Measurements from ENCODE around the gene PLXDC1.

Gene PLXDC1

DNA sequence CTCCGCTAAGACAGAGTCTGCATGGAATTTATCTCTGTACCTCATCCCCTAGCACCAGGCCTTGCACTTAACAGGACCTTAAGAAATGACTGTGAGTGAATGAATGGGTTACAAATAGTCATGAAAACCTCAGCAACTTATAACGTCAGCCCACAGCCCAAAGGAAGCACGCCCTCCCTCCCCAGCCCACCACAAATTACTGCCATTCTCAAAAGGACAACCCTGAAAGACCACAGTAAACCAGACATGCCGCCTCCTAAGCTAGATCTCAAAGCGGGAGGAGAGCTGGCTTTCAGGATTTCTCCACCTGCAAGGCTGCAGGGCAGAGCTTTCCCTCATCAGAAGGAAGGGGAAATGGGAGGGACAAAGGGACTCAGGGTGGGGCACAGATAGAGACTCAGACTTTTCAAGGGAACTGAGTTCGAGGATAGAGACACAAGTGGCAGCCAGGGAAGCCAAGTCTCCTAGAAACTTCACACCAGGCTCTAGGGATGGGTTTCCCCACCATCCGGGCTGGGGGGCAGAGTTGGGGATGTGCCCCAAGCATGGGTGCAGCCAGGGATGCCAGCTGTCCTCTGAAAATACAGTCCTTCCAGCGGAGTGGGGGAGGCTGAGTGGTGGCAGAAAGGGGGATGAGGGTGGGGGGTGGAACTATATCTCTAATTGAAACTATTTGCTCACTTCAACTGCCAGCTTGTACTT lies 56.7 kb downstream of the PLXDC1 start (continued):
- TF ChIP-seq, protein P1, sequence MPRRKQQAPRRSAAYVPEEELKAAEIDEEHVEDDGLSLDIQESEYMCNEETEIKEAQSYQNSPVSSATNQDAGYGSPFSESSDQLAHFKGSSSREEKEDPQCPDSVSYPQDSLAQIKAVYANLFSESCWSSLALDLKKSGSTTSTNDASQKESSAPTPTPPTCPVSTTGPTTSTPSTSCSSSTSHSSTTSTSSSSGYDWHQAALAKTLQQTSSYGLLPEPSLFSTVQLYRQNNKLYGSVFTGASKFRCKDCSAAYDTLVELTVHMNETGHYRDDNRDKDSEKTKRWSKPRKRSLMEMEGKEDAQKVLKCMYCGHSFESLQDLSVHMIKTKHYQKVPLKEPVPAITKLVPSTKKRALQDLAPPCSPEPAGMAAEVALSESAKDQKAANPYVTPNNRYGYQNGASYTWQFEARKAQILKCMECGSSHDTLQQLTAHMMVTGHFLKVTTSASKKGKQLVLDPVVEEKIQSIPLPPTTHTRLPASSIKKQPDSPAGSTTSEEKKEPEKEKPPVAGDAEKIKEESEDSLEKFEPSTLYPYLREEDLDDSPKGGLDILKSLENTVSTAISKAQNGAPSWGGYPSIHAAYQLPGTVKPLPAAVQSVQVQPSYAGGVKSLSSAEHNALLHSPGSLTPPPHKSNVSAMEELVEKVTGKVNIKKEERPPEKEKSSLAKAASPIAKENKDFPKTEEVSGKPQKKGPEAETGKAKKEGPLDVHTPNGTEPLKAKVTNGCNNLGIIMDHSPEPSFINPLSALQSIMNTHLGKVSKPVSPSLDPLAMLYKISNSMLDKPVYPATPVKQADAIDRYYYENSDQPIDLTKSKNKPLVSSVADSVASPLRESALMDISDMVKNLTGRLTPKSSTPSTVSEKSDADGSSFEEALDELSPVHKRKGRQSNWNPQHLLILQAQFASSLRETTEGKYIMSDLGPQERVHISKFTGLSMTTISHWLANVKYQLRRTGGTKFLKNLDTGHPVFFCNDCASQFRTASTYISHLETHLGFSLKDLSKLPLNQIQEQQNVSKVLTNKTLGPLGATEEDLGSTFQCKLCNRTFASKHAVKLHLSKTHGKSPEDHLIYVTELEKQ (tag by site-specific recombination; IDR thresholded peaks at IDR 0.05; ENCODE audit: borderline replicate concordance) = no peak
- TF ChIP-seq ZNF391 (tag by site-specific recombination; IDR thresholded peaks at IDR 0.05; ENCODE audit: borderline replicate concordance, low read depth) (no peak), ZNF19 (tag by site-specific recombination; IDR thresholded peaks at IDR 0.05; ENCODE audit: low read depth) (no peak), ZNF624 (tag by site-specific recombination; IDR thresholded peaks at IDR 0.05) (no peak), ZNF239 (tag by site-specific recombination; IDR thresholded peaks at IDR 0.05) (no peak), PRDM2 (tag by site-specific recombination; IDR thresholded peaks at IDR 0.05; ENCODE audit: borderline replicate concordance) (no peak), ZNF549 (tag by site-specific recombination; IDR thresholded peaks at IDR 0.05) (no peak), KLF7 (tag by site-specific recombination; IDR thresholded peaks at IDR 0.05; ENCODE audit: borderline replicate concordance) (no peak)

- H3K36me3 ChIP-seq (ENCODE audit: control insufficient read depth in 2 of 2, insufficient read depth in 1 of 2, low read length in 2 of 2) = no peaks in the 10 kb centered on the region
- H3K9me3 ChIP-seq (ENCODE audit: control insufficient read depth, insufficient read depth, low read depth, low read length) = no peaks in the 10 kb centered on the region
- no peaks in the 10 kb centered on the region for H3K4me1 ChIP-seq (ENCODE audit: control insufficient read depth, insufficient read depth, low read length)
- no peak overlapping the region for H3K4me3 ChIP-seq (ENCODE audit: low read depth, low read length)
- H3K27ac ChIP-seq (ENCODE audit: extremely low read depth, low read depth, low read length) = no peak overlapping the region
- ChIA-PET CTCF (interaction anchor here (1.2 kb wide), 1 partner anchor 61 kb away, joined by 4 read pairs; no protein-coding TSS in a partner anchor), POLR2A (no interaction called here)
- TF ChIP-seq ZNF112 (tag by site-specific recombination; IDR thresholded peaks at IDR 0.05) (peak; percentile 89), EGR2 (tag by site-specific recombination; IDR thresholded peaks at IDR 0.05; ENCODE audit: low read depth) (0 out of 2 replicates have a peak, but pooled peaks have one; percentile 17), ZFHX2 (tag by site-specific recombination; conservative IDR thresholded peaks at IDR 0.05) (peak; percentile 42; the same call in 1 of the 2 replicates), ZBTB6 (tag by site-specific recombination; IDR thresholded peaks at IDR 0.05) (no peak)
Observed at GRCh38 chr17:39092692-39093230, 58.7 kb downstream of the PLXDC1 start.
